ENCODE results near the gene PHKB.

DNA sequence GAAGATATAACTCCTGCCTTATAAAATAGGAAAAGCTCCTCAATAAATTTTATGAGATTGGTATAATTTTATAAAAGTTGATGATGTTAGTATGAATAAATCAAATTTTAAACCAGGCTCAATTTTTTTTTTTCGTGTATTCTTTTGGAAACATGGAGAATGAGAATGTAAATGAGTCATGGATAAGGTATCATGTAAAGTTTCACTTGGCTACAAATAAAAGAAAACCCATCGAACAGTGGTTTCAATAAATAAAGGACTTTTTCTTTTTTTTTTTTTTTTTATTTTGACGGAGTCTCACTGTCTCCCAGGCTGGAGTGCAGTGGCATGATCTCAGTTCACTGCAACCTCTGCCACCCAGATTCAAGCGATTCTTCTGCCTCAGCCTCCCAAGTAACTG is 67.3 kb downstream of the PHKB start:
- TF ChIP-seq EZH2 (IDR thresholded peaks at IDR 0.05; ENCODE audit: insufficient read depth, poor library complexity, severe bottlenecking) (no peak), EZH2phosphoT487 (IDR thresholded peaks at IDR 0.05; ENCODE audit: insufficient read depth, low read depth) (no peak)

Measured in GM23248 (cell line).